Measurements from ENCODE around the gene PRC1.

DNA sequence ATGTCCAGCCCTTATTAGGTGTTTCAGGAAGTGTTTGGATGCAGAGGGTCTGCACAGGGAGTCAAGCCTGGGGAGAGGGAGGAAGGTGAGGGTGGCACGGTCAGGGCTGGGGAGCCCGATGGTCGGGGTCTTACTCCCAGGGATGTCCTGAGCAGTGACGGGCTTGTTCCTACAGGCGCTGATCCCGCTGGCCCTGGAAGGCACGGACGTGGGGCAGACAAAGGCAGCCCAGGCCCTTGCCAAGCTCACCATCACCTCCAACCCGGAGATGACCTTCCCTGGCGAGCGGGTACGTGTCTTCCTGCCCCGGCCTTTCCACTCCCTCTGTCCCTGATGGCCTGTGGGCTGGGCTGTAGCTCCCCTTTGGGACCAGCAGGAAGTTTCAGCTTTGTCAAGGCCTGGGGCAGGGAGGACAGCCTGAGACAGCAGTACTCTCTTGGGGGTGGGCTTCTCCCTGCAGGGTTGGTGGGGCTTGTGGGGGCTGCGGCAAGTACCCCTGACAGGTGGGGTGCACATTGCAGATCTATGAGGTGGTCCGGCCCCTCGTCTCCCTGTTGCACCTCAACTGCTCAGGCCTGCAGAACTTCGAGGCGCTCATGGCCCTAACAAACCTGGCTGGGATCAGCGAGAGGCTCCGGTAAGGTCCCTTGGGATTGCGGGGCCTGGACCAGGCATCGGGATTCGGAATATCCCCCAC, 44.2 kb downstream of the PRC1 start:
- TF ChIP-seq, protein P1, sequence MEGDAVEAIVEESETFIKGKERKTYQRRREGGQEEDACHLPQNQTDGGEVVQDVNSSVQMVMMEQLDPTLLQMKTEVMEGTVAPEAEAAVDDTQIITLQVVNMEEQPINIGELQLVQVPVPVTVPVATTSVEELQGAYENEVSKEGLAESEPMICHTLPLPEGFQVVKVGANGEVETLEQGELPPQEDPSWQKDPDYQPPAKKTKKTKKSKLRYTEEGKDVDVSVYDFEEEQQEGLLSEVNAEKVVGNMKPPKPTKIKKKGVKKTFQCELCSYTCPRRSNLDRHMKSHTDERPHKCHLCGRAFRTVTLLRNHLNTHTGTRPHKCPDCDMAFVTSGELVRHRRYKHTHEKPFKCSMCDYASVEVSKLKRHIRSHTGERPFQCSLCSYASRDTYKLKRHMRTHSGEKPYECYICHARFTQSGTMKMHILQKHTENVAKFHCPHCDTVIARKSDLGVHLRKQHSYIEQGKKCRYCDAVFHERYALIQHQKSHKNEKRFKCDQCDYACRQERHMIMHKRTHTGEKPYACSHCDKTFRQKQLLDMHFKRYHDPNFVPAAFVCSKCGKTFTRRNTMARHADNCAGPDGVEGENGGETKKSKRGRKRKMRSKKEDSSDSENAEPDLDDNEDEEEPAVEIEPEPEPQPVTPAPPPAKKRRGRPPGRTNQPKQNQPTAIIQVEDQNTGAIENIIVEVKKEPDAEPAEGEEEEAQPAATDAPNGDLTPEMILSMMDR (IDR thresholded peaks at IDR 0.05): no peak
- no peak for TF ChIP-seq POLR2A (IDR thresholded peaks at IDR 0.05)

Measured in Peyer's patch (tissue), 4 donors.